GM21619 (cell line): ENCODE data around the gene CDCA3.
"Not testable (repeated sequence)": the region's sequence is repeated elsewhere in the genome, so short reads cannot be mapped to it uniquely, and the experiment has no call there.

Experiments
- ATAC-seq: cut with Tn5 transposase; IDR thresholded peaks from one replicate; pipeline ENCODE4 v1.9.1; 2021; ENCODE audit not compliant: unreplicated experiment

The CDCA3 gene

GRCh38 chr12:6872073-6873048 is 21.3 kb upstream of the CDCA3 start:
- peak; percentile 25 for ATAC-seq

GRCh38 chr12:6871052-6871957 is 20.2 kb upstream of the CDCA3 start:
- no peak for ATAC-seq

- not testable (repeated sequence) for ATAC-seq
Observed at GRCh38 chr12:6870304-6870703, 19.2 kb upstream of the CDCA3 start.

- no peak for ATAC-seq
Observed at GRCh38 chr12:6869049-6870021, 18.2 kb upstream of the CDCA3 start.

- ATAC-seq = no peak
Observed at GRCh38 chr12:6868211-6869048, 17.3 kb upstream of the CDCA3 start.

GRCh38 chr12:6867413-6868210 is 16.5 kb upstream of the CDCA3 start, which contains the start of gene TPI1:
TPI1 (plus strand) TSS chr12:6867531; CDS start chr12:6867567, 36 bp downstream.
- peak; percentile 46 for ATAC-seq

- peak; percentile 7 for ATAC-seq
Observed at GRCh38 chr12:6866920-6867412, 15.9 kb upstream of the CDCA3 start.

- no peak for ATAC-seq
Observed at GRCh38 chr12:6866163-6866919, 15.3 kb upstream of the CDCA3 start.

GRCh38 chr12:6865307-6865706 is 14.2 kb upstream of the CDCA3 start:
- not testable (repeated sequence) for ATAC-seq

- ATAC-seq = no peak
Observed at GRCh38 chr12:6863586-6864321, 12.7 kb upstream of the CDCA3 start.

- ATAC-seq = no peak
Observed at GRCh38 chr12:6863033-6863432, 11.9 kb upstream of the CDCA3 start.

GRCh38 chr12:6861391-6861790 is 10.3 kb upstream of the CDCA3 start:
- no peak for ATAC-seq

- ATAC-seq = no peak
Observed at GRCh38 chr12:6860942-6861341, 9.9 kb upstream of the CDCA3 start.

- ATAC-seq = no peak
Observed at GRCh38 chr12:6860116-6860515, 9.0 kb upstream of the CDCA3 start.

- no peak for ATAC-seq
Observed at GRCh38 chr12:6858799-6859198, 7.7 kb upstream of the CDCA3 start.

- ATAC-seq = no peak
Observed at GRCh38 chr12:6855322-6855721, 4.2 kb upstream of the CDCA3 start.

- no peak for ATAC-seq
Observed at GRCh38 chr12:6854036-6854435, 3.0 kb upstream of the CDCA3 start.
